GM10266 (cell line): Measurements from ENCODE around the gene PLK3.
"Not testable (repeated sequence)": the region's sequence is repeated elsewhere in the genome, so short reads cannot be mapped to it uniquely, and the experiment has no call there.

Experiments used
- DNase-seq: peaks from one replicate; pipeline ENCODE4 v3.0.0; 2012; ENCODE audit errors: extremely low spot score
- CTCF ChIP-seq: IDR thresholded peaks from 2 replicates; pipeline ENCODE4 v1.5.1; 2012; ENCODE audit warnings: mild to moderate bottlenecking, low read depth; ENCODE audit not compliant: control insufficient read depth, insufficient read depth; ENCODE audit errors: missing control alignments

Gene PLK3

DNA sequence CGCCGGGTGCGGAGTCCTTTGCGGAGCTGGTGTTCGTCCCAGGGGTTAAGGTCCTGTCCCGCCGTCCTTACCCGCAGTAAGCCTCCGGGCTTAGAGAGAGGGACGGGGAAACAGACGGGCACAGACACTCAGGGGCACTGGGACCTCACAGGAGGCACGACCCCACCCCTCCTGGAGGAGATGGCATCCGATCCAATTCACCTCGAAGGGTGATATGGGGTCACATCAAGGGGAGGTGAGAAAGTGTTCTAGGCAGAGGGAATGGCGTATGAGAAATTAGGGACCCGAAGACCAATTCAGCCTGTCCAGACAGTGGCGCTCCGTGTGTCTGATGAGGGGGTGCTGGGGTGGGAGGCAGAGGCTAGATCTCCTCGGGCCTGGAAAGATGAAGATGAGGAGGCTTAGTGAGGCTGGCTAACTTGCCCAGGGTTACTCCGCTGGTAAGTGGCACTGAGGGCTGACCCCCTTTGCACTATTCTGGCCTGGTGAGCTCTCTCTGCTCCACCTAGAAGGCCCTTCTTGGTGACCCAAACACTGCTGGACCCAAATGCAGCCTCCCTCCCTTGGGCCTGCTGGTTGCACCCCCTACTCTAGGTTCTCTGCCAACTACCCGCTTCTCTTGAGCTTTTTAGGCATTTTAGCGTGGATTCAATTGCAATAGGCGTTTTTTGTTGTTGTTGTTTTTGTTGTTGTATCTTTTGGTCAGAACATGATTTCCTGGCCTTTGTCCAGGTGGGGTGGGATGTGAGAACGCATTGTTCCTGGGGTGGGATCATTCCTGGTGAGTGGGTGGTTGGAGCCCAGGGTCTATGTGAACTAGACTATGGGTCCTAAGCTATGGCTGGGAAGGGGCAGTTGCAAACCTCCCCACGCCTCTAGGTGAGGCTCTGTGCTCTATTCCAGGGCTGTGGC is 20.4 kb downstream of the PLK3 start:
- DNase-seq: no peak
- TF ChIP-seq CTCF: no peak

DNA sequence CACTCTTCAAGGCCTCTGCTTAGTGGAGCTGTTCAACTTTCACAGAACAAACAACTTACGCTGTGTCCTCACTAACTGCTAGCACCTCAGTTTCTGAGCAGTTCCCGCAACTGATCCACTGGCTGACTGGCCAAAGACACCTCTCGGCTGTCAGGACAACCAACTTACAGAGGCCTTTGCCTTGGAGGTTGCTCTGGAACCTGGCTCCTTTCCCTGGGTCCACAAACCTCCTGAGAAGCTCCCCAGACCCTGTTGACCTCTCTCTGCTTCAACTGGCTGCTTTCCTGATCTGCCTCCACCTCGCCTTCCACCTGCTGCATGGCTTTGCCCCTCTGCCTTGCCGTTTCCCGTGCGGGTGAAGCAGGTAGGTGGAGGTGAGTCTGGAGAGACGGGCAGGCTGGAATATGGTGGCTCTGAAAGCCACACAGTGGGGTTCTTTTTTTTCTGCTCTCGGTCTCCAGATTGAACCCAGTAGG is 21.1 kb downstream of the PLK3 start:
- TF ChIP-seq CTCF: no peak
- DNase-seq: no peak

DNA sequence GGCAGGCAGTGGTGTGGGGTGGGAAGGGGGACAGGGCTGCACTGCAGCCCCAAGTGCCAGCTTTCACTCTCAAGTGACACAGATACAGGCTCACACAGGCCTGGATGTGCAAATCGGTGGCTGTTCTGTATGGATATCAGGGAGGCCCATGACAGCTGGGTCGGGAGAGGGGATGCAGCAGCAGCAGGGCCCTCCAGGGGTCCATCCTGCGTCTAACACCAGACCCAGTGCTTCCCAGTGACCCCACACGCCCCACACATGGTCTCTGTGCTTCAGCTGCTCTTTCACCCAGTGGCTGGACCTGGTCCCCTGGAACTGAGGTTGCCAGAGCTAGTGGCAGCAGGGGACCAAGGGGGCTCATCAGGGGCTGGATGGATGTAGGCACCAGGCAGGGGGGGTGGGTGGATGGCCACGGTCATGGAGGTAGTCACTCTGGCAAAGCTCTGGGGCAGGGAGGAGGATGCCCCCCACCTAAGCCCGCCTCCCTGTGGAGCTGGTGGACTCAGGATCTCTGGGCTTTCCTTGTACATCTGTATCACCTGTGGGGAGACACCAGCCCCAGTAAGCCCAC is 22.0 kb downstream of the PLK3 start:
- DNase-seq: no peak
- TF ChIP-seq CTCF: no peak

- DNase-seq: no peak
- TF ChIP-seq CTCF: no peak
Measured at GRCh38 chr1:44822981-44823451, 22.8 kb downstream of the PLK3 start.

GRCh38 chr1:44824392-44824791 is 24.2 kb downstream of the PLK3 start:
- DNase-seq: not testable (repeated sequence)

- DNase-seq: no peak
Measured at GRCh38 chr1:44826375-44827196, 26.4 kb downstream of the PLK3 start.

More at GRCh38 chr1:44826375-44827196, 26.4 kb downstream of the PLK3 start:
- no peak for TF ChIP-seq CTCF
